Liver (tissue), 3 donors: ENCODE results near the gene MKRN3.

Source experiments
- EGR1 ChIP-seq, 2 donors: IDR thresholded peaks; 2 replicates each; pipeline ENCODE4 v1.6.1; 2016 to 2018; ENCODE audit warnings: antibody characterized with exemption in 2 of 2, low read depth in 2 of 2
- GABPA ChIP-seq, 2 donors: IDR thresholded peaks in 1 of 2; conservative IDR thresholded peaks in 1 of 2; 2 replicates each; pipeline ENCODE4 v1.6.1; 2016; ENCODE audit warnings: antibody characterized with exemption in 2 of 2, mild to moderate bottlenecking in 1 of 2, moderate library complexity in 1 of 2
- JUND ChIP-seq, 2 donors: IDR thresholded peaks; 2 replicates each; pipeline ENCODE4 v1.6.1; 2016; ENCODE audit warnings: antibody characterized with exemption in 2 of 2
- RAD21 ChIP-seq, 2 donors: IDR thresholded peaks; 2 replicates each; pipeline ENCODE4 v1.6.1; 2016; ENCODE audit warnings: antibody characterized with exemption in 2 of 2, mild to moderate bottlenecking in 2 of 2
- SP1 ChIP-seq: IDR thresholded peaks from 2 replicates; pipeline ENCODE4 v1.6.1; 2018; ENCODE audit warnings: antibody characterized with exemption, mild to moderate bottlenecking
- TAF1 ChIP-seq: conservative IDR thresholded peaks from 2 replicates; pipeline ENCODE4 v1.6.1; 2016; ENCODE audit warnings: antibody characterized with exemption, mild to moderate bottlenecking
- YY1 ChIP-seq: IDR thresholded peaks from 2 replicates; pipeline ENCODE4 v1.6.1; 2016; ENCODE audit warnings: antibody characterized with exemption, mild to moderate bottlenecking
- TF ChIP-seq, protein P1 (sequence below): fragments of 150-350 bp; IDR thresholded peaks from 2 replicates; pipeline ENCODE4 v1.5.1; 2017; ENCODE audit warnings: improper control_type of control experiment, low read depth, low read length; ENCODE audit not compliant: missing input control
- TF ChIP-seq, protein P2 (sequence below): IDR thresholded peaks from 2 replicates; pipeline ENCODE4 v1.6.1; 2016; ENCODE audit warnings: antibody characterized with exemption, mild to moderate bottlenecking
- TF ChIP-seq, protein P3 (sequence below): IDR thresholded peaks from 2 replicates; pipeline ENCODE4 v1.6.1; 2016; ENCODE audit warnings: antibody characterized with exemption
- donor health status: healthy.
- donor health status: healthy.

DNA sequence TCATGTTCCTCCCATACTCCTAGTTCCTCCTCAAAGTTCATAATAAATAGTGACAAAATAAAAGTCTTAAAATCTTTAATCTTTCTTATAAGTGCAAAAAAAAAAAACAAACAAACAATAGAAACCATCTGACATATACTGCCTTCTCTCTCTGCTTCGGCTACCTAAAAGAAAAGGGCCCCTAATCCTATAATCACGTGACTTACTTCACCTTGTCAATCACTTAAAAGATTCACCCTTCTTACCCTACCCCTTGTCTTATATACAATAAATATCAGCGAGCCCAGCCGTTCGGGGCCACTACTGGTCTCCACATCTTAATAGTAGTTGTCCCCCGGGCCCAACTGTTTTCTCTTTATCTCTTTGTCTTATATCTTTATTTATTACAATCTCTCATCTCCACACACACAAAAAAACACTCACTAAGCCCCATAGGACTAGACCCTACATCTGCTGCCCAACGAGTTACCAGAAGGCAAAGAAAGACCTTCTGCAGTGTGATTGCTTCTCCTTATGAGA lies 28.8 kb downstream of the MKRN3 start:
- TF ChIP-seq, protein P1, sequence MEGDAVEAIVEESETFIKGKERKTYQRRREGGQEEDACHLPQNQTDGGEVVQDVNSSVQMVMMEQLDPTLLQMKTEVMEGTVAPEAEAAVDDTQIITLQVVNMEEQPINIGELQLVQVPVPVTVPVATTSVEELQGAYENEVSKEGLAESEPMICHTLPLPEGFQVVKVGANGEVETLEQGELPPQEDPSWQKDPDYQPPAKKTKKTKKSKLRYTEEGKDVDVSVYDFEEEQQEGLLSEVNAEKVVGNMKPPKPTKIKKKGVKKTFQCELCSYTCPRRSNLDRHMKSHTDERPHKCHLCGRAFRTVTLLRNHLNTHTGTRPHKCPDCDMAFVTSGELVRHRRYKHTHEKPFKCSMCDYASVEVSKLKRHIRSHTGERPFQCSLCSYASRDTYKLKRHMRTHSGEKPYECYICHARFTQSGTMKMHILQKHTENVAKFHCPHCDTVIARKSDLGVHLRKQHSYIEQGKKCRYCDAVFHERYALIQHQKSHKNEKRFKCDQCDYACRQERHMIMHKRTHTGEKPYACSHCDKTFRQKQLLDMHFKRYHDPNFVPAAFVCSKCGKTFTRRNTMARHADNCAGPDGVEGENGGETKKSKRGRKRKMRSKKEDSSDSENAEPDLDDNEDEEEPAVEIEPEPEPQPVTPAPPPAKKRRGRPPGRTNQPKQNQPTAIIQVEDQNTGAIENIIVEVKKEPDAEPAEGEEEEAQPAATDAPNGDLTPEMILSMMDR = no peak
- TF ChIP-seq SP1 = no peak
- TF ChIP-seq TAF1 = no peak
- TF ChIP-seq, protein P2, sequence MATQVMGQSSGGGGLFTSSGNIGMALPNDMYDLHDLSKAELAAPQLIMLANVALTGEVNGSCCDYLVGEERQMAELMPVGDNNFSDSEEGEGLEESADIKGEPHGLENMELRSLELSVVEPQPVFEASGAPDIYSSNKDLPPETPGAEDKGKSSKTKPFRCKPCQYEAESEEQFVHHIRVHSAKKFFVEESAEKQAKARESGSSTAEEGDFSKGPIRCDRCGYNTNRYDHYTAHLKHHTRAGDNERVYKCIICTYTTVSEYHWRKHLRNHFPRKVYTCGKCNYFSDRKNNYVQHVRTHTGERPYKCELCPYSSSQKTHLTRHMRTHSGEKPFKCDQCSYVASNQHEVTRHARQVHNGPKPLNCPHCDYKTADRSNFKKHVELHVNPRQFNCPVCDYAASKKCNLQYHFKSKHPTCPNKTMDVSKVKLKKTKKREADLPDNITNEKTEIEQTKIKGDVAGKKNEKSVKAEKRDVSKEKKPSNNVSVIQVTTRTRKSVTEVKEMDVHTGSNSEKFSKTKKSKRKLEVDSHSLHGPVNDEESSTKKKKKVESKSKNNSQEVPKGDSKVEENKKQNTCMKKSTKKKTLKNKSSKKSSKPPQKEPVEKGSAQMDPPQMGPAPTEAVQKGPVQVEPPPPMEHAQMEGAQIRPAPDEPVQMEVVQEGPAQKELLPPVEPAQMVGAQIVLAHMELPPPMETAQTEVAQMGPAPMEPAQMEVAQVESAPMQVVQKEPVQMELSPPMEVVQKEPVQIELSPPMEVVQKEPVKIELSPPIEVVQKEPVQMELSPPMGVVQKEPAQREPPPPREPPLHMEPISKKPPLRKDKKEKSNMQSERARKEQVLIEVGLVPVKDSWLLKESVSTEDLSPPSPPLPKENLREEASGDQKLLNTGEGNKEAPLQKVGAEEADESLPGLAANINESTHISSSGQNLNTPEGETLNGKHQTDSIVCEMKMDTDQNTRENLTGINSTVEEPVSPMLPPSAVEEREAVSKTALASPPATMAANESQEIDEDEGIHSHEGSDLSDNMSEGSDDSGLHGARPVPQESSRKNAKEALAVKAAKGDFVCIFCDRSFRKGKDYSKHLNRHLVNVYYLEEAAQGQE = no peak
- no peak for TF ChIP-seq JUND (IDR thresholded peaks at IDR 0.05)
- TF ChIP-seq EGR1 (IDR thresholded peaks at IDR 0.05; ENCODE audit: low read depth in 2 of 2) = no peak
- no peak for TF ChIP-seq YY1
- TF ChIP-seq, protein P3, sequence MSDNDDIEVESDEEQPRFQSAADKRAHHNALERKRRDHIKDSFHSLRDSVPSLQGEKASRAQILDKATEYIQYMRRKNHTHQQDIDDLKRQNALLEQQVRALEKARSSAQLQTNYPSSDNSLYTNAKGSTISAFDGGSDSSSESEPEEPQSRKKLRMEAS = no peak
- TF ChIP-seq GABPA (IDR thresholded peaks at IDR 0.05 in 1 of 2, conservative IDR thresholded peaks at IDR 0.05 in 1 of 2) = no peak
- no peak for TF ChIP-seq RAD21 (IDR thresholded peaks at IDR 0.05)
